GM19023 (cell line): ENCODE measurements around the gene MYL5.
"Not testable (repeated sequence)": the region's sequence is repeated elsewhere in the genome, so short reads cannot be mapped to it uniquely, and the experiment has no call there.

ENCODE experiments used
- ATAC-seq: cut with Tn5 transposase; IDR thresholded peaks from one replicate; pipeline ENCODE4 v1.9.1; 2021; ENCODE audit warnings: mild to moderate bottlenecking, moderate library complexity; ENCODE audit not compliant: unreplicated experiment

Gene MYL5

DNA sequence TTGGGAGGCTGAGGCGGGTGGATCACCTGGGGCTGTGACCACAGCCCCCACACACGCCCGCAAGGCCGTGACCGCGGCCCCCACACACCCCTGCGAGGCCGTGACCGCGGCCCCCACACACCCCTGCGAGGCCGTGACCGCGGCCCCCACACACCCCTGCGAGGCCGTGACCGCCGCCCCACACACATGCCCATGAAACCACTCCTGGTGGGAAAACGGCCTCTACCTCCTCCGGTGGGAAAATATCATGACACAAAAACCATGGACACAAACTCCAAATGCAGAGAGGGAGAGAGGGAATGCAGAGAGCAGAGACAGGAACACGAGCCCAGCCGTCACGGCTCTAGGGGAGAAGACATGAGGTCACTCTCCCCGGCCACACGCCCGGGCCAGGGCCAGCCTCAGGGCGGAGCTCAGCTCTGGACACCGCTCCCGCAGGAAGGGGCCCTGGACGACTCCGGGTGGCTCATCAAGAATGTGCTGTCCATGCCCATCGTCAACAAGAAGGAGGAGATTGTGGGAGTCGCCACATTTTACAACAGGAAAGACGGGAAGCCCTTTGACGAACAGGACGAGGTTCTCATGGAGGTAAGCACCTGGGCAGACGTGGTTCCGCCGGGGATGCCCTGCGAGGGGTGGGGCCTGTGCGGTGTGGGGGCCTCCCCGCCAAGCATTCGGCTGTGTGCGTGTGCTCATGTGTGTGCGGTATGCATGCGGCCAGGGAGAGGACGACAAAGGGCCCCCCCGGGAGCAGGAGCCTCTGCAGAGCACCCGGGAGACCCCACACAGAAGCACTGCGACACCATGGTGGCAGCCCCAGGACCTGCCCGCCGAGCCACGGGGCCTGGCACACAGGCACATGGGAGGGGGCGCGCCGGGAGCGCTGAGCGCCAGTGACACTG is 17.7 kb upstream of the MYL5 start:
- ATAC-seq: no peak

DNA sequence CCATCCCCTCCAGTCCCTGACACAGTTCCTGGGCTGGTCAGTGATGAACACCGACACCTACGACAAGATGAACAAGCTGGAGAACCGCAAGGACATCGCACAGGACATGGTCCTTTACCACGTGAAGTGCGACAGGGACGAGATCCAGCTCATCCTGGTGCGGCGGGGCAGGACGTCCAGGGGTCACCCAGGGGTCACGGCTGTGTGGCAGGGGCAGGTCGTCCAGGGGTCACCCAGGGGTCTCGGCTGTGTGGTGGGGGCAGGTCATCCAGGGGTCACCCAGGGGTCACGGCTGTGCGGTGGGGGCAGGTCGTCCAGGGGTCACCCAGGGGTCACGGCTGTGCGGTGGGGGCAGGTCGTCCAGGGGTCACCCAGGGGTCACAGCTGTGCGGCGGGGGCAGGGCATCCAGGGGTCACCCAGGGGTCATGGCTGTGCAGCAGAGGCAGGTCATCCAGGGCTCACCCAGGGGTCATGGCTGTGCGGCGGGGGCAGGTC is 17.0 kb upstream of the MYL5 start:
- ATAC-seq: no peak

DNA sequence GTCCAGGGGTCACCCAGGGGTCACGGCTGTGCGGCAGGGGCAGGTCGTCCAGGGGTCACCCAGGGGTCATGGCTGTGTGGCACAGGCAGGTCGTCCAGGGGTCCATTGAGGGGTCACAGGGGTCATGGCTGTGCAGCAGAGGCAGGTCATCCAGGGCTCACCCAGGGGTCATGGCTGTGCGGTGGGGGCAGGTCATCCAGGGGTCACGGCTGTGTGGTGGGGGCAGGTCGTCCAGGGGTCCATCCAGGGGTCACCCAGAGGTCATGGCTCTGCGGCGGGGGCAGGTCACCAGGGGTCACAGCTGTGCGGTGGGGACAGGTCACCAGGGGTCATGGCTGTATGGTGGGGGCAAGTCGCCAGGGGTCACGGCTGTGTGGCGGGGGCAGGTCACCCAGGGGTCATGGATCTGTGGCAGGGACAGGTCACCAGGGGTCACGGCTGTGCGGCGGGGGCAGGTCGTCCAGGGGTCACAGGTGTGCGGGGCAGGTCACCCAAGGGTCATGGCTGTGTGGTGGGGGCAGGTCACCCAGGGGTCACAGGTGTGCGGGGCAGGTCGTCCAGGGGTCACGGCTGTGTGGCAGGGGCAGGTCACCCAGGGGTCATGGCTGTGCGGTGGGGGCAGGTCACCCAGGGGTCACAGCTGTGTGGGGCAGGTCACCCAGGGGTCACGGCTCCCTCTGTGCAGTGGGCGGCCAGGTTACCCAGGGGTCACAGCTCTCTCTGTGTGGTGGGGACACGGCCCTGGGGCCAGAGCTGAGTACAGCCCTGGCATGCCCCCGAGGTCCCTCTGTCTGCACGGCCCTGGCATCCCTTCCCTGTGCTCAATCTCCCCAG is 16.3 kb upstream of the MYL5 start:
- no peak for ATAC-seq

DNA sequence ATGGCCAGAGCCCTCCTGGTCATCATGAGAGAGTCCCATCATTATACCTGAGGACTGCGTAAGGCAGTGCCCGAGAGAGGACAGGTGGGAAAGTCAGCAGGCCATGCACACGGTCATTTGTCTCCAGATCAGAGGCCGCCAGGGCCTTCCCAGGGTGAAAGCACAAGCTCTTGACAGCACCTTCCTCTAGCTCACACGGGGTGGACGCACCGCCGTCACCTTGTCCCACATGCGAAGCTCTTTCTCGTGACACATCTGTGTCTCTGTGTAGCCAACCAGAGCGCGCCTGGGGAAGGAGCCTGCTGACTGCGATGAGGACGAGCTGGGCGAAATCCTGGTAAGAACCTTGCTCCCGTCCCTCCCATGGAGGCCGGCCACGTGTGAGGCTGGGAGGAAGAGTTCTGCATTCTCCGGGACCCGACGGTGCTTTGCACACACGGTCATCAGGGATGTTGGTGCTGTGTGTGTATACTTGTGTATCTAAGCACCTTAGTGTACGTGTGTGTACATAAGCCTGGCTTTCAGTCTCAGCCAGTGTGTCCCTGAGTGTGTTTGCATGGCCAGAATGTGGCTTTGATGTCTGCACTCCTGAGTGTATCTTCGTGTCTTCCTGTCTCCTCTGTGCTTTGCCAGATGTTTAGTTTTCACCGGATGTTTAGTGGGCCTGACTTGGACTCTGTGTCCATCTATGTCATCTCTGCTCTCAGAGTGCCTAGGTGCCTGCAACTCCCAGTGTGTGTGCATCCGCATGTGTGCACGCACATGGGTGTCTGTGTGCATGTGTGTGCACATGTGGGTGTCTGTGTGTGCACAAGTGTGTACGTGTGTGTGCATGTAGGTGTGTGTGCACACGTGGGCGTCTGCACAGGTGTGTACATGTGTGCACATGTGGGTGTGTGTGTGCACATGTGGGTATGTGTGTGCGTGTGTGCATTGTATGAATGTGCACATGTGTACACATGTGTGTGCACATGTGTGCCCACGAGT is 15.4 kb upstream of the MYL5 start:
- no peak for ATAC-seq

DNA sequence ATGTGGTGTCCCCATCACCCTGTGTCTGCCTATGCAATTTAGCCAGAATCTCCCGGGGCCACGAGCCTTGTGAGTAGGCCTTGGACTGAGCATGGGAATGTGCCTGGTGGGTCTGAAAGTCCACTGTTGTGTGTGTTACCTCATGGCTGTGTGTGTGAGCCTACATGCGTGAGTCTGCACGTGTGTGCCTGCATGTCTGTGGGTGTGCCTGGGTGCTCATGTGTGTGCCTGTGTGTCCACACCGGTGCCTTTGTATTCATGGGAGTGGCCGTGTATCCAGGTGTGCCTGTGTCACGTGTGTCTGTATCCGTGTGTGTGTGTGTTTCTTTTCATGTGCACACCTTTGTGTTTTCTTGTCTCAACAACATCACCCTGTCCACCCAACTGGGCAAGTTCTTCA is 14.5 kb upstream of the MYL5 start:
- no peak for ATAC-seq

DNA sequence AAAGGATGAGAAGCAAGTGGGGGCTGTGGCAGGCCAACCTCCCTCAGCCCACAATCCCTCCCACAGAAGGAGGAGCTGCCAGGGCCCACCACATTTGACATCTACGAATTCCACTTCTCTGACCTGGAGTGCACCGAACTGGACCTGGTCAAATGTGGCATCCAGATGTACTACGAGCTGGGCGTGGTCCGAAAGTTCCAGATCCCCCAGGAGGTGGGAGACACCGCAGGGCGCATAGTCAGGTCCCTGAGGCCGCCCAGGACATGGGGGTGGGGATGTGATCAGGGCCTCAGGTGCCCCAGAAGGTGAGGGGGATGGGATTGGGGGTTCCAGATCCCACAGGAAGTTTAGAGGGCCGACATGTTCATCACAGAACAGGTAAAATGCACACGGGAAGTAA is 13.9 kb upstream of the MYL5 start:
- ATAC-seq: no peak

DNA sequence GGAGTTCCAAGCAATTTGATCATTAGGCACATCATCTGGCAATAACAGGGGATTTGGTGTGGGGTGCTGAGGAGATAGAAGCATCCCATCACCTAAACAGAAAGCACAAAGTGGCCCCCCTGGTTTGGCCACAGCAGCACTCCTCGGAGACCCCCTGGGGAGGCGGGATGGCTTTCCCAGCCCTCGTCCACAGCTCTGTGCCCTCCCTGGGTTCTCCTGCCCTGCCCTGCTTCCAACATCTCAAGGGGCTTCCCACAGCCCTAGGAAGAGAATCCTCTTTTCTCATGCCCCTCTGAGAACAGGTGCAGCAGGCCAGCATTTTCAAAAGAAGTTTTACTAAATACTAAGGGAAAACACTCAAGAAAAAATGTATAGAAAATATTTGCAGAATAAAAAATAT is 13.1 kb upstream of the MYL5 start:
- ATAC-seq: no peak

DNA sequence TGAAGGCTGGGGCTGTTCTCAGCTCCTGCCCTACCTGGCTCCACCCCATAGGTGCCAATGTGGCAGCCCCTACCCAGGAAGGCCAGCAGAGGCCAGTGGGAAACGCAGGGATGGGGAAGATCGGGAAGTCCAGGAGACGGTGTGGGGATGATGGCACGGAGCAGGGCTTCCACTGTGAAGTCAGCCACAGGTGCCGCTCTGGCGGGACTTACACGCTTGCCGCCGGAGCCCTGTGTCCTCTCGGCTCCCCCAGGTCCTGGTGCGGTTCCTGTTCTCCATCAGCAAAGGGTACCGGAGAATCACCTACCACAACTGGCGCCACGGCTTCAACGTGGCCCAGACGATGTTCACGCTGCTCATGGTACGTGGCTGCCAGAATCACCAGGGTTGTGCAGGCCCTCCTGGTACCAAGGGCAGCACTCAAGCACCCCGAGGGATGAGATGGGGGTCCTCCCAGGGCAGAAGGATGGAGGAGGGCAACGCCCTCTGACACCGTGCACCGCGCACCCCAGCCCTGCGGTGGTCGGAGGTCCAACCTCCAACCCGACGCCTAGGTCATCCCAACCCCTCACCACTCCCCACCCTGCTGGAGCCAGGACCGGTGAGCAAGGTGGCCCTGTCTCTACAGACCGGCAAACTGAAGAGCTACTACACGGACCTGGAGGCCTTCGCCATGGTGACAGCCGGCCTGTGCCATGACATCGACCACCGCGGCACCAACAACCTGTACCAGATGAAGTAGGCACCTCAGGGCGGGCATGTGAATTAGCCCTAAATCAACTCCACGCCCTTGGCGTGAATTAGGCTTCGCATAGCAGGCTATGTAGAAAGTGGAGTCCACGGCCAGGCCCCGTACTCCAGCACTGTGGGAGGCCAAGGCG is 12.2 kb upstream of the MYL5 start:
- ATAC-seq: no peak

DNA sequence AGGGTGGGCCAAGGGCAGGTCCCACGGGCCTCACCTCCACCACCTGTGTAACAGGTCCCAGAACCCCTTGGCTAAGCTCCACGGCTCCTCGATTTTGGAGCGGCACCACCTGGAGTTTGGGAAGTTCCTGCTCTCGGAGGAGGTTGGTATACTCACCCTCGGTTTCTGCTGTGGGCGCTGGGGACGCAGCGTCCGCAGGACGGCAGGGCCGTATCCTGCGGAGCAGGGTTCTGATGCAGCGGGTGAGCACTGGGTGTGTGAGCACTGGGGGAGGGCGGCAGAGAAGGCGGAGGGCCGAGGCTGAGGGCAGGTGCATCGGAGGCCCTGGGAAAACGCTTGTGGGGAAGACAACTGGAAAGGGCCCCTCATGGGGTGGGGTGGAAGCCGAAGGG is 11.3 kb upstream of the MYL5 start:
- ATAC-seq: peak; percentile 6

DNA sequence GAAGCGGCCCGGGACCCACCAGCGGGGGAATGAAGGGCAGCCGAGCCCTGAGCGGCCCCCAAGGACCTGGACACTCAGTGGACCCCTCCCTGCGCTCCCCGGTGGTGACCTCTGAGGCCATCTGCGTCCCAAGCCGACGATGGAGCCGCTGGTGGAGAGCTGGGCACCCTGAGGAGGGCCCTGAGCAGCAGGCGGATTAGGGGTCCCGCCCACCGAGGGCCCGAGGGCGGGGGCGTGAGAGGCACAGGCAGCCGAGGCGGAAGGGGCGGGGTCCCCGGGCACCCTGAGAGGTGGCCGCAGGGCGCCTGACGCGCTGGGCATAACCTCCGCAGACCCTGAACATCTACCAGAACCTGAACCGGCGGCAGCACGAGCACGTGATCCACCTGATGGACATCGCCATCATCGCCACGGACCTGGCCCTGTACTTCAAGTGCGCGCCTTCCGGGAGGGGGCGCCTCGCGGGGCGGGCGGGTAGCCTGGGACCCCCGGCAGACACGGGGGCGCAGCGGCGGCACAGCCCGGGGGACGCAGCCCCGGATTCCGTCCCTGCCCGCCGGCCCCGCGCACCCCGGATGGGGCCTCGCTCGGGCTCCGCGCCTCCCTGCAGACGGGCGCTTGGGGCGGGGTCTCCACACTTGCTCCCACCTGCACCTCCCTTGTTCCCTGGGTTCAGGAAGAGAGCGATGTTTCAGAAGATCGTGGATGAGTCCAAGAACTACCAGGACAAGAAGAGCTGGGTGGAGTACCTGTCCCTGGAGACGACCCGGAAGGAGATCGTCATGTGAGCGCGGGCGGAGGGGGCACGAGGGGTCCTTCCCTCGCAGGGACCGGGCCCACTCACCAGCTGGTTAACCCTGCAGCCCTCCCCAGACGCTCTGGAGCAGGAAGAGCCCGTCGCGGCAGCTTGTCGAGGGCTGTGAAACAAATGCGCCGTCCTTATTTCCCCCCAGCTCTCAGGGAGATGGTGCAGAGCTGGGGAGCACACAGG is 10.6 kb upstream of the MYL5 start:
- peak; percentile 66 for ATAC-seq

DNA sequence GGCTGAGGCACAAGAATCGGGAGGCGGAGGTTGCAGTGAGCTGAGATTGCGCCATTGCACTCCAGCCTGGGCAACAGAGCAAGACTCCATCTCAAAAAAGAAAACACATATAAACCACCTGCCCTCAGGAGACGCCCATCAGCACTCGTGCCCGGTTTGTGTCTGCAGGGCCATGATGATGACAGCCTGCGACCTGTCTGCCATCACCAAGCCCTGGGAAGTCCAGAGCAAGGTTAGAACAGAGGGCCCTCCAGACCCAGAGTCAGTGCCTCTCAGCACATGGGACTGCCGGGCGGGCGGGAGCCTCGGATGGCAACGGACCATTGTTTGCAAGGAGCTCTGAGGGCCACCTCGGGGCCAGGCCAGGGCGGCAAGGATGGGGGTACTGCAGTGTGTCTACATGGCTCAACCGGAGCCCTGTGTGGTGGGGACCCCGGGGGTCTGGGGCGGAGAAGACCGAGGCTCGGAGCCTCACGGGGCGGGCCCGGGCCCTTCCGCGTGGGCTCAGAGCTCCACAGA is 9.6 kb upstream of the MYL5 start:
- no peak for ATAC-seq

DNA sequence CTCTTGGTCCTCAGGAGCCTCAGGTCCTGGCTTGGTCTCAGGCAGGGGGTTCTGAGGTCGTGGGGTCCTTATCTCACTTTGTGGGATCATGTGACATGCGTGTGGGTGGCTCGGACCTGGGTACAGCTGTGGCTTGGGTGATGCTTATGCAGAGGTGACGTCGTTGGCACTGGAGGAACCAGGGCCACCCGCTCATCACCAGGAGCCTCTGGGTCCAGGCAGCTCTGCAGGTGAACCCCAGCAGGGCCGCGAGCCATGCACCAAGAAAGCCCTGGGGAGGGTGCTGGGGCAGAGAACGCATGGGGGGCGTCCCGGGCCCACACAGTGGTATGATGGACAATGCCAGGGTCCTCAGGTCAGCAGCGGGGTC is 9.0 kb upstream of the MYL5 start:
- ATAC-seq: no peak

DNA sequence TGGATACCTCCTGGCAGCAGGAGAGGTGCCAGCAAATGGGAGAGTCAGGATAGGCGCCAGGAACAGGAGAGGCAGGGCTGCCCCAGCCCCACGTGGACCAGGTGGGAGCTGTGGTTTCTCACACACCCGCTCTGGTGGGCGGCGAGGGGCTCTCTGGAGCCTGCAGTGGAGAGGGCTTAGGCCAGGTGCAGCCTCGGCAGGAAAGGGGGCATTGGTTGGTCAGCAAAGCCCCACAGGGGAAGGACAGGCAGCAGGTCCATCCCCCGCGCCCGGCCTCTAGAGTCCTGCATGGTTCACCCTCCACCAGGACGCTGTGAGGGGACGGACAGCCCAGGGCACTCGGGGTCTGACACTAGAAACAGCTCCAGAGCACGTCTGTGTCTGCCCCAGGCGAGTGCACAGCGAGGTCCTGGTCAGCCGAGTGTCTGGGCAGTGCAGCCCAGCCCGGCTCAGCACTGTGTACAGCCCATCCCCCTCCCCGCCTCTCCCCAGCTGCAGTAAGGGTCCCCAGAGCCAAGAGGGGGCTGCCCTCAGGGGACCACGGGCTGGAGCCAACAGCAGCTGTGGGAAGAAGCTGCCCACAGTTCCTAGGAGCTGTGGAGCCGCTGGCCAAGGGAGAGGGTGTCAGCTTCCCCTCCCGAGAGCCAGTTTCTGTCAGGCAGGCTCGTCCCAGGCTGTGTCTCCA is 8.4 kb upstream of the MYL5 start:
- no peak for ATAC-seq

DNA sequence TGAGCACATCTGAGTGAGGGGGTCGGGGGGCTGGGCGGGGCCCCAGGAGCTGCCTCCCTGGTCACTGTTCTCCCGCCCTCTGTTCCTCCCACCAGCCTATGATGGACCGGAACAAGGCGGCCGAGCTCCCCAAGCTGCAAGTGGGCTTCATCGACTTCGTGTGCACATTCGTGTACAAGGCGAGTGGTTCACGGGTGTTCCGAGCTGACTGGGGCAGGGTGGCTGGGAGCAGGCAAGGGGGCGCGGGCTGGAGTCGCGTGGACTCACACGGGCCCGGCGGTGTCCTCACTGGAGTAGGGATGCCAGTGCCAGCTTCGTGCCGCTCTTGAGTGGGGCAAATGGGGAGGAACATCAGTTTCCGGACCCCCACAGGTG is 7.9 kb upstream of the MYL5 start:
- ATAC-seq: no peak

DNA sequence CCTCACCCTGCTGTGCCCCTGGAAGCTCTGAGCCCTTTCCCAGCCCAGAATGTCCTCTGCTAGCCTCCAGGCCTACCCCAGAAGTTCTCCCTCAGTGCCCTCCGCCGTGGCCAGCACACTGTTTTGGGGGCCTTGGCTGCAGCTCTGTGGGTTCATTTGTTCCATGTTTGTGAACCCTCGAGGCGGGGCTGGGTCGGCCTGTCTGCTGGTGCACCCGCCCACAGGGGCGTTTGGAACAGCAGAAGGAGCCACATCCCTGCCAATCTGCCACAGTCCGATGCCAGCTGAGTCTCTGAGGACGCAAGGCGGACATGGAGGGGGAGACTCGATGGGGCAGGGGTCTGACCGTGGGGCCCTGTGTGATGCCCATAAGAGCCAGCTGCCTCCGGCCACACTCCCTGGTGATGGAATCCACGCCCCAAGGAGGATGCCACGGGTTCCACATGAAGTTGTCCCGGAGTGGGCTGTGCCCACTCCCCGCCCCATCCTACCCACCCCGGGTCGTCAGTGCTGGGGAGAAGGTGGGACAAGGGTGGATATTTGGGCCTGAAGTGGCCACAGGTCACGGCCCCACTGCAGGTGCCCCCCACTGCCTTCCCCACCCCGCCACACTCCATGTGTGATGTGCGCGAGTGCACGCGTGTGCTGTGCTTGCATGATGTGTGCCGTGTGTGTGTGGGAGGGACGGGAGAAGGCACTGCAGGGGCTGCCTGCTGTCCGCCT is 7.4 kb upstream of the MYL5 start:
- no peak for ATAC-seq

DNA sequence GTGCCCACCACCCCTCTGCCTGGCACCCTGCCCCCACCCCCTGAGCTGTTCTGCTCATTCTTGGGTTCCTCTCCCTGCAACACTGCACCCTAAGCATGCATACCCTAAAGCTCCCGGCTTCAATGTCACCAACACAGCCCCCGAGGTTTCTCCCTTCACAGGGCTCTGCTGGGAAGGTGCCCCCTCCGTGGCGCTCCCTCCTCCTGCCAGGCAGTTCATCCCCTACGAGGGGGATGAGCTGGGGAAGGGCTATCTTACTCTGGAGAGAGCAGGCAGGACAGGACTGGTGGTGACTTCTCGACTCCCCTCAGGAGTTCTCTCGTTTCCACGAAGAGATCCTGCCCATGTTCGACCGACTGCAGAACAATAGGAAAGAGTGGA is 6.8 kb upstream of the MYL5 start:
- no peak for ATAC-seq

DNA sequence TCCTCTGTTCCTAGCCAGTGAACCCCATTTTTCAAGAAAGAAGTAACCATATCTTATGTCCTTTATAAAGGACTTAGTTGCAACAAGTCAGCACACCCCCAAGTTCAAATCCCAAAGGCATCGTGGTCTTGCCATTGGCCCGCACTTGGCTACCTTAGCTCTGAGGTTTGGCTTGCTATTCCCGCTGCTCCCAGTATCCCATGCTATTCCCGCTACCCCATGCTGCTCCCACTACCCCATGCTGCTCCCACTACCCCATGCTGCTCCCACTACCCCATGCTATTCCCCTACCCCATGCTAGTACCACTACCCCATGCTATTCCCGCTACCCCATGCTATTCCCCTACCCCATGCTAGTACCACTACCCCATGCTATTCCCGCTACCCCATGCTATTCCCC is 6.1 kb upstream of the MYL5 start:
- ATAC-seq: not testable (repeated sequence)
